Glutamatergic neuron (in vitro differentiated cells): ENCODE results near the gene TNN. TPM values are rescaled to one million over a fixed set of nuclear protein-coding genes. Genes with fewer than 3 reads are reported as not detected.
"Not testable (repeated sequence)": the region's sequence is repeated elsewhere in the genome, so short reads cannot be mapped to it uniquely, and the experiment has no call there.

ENCODE experiments used
- DNase-seq: peaks from one replicate; pipeline ENCODE4 v3.0.0; 2022
- H3K27ac Mint-ChIP-seq: one replicate; pipeline ENCODE4 v1.8.0; 2020; ENCODE audit warnings: mild to moderate bottlenecking, mixed read lengths, inconsistent platforms; ENCODE audit not compliant: unreplicated experiment
- H3K27me3 Mint-ChIP-seq: one replicate; pipeline ENCODE4 v1.8.0; 2020; ENCODE audit warnings: mild to moderate bottlenecking, moderate library complexity, mixed read lengths, inconsistent platforms; ENCODE audit not compliant: unreplicated experiment
- H3K36me3 Mint-ChIP-seq: one replicate; pipeline ENCODE4 v1.8.0; 2020; ENCODE audit warnings: mild to moderate bottlenecking, mixed read lengths, inconsistent platforms; ENCODE audit not compliant: unreplicated experiment
- H3K4me1 Mint-ChIP-seq: one replicate; pipeline ENCODE4 v1.8.0; 2020; ENCODE audit warnings: mild to moderate bottlenecking, low read depth, mixed read lengths, inconsistent platforms; ENCODE audit not compliant: unreplicated experiment
- H3K4me3 Mint-ChIP-seq: one replicate; pipeline ENCODE4 v1.8.0; 2020; ENCODE audit warnings: mild to moderate bottlenecking, mixed read lengths, inconsistent platforms; ENCODE audit not compliant: unreplicated experiment
- H3K9me3 Mint-ChIP-seq: one replicate; pipeline ENCODE4 v1.8.0; 2020; ENCODE audit warnings: mild to moderate bottlenecking, moderate library complexity, mixed read lengths, inconsistent platforms; ENCODE audit not compliant: unreplicated experiment
- CTCF ChIP-seq: fragments of 200-600 bp; sonication (generic); IDR thresholded peaks from one replicate; pipeline ENCODE4 v1.5.0; 2021; ENCODE audit not compliant: partially characterized antibody, unreplicated experiment
- total RNA-seq: library from RNA; stranded (reverse); fragmentation: NEBNext Ultra II Directional; extraction: Animal tissue kit (Norgen Biotek cat#: 25700); gene quantifications from one replicate; pipeline ENCODE4 v1.2.1, GENCODE V29; 2021; ENCODE audit not compliant: unreplicated experiment

The TNN gene
- total RNA-seq, 1 donor from 2014 or later: not detected

- Mint-ChIP-seq H3K4me1 (peaks cover 2% of the 10 kb centered on the region), H3K36me3 (no peaks in the 10 kb centered on the region), H3K4me3 (no peak overlapping the region), H3K9me3 (peaks cover 2% of the 10 kb centered on the region), H3K27ac (no peak overlapping the region), H3K27me3 (no peaks in the 10 kb centered on the region)
- no peak for DNase-seq
- no peak for TF ChIP-seq CTCF
Observed at GRCh38 chr1:175040324-175040879, 27.2 kb upstream of the TNN start.

- H3K36me3 Mint-ChIP-seq: no peaks in the 10 kb centered on the region
- no peak overlapping the region for H3K27ac Mint-ChIP-seq
- no peaks in the 10 kb centered on the region for H3K4me1 Mint-ChIP-seq
- no peak for TF ChIP-seq CTCF
- no peak overlapping the region for H3K4me3 Mint-ChIP-seq
- no peaks in the 10 kb centered on the region for H3K27me3 Mint-ChIP-seq
- H3K9me3 Mint-ChIP-seq: no peaks in the 10 kb centered on the region
- no peak for DNase-seq
Observed at GRCh38 chr1:175042650-175043049, 25.0 kb upstream of the TNN start.

GRCh38 chr1:175043824-175044223 lies 23.8 kb upstream of the TNN start:
- TF ChIP-seq CTCF: no peak
- no peak for DNase-seq
- Mint-ChIP-seq H3K9me3 (no peaks in the 10 kb centered on the region), H3K27ac (no peak overlapping the region), H3K36me3 (no peaks in the 10 kb centered on the region), H3K4me3 (no peak overlapping the region), H3K4me1 (no peaks in the 10 kb centered on the region), H3K27me3 (no peaks in the 10 kb centered on the region)

DNA sequence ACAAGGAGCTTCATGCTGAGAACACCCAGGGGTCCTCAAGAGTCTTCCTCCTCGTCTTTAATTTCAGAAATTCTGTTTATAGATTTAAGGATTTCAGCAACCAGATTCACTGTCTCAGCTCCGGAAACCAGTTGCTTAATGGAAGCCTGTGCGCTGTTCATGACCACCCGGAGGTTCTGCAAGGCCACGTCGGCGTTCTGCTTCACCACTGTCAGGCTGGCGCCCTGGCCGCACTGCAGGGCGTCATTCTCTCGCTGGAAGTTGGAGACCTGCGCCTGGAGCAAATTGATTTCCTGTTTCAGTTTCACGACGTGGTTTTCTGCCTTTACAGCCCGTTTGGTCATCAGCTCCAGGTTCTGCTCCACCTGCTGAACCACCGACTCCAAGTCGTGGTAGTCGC lies 23.0 kb upstream of the TNN start:
- H3K36me3 Mint-ChIP-seq, H3K9me3 Mint-ChIP-seq, H3K27me3 Mint-ChIP-seq, DNase-seq, H3K4me1 Mint-ChIP-seq, H3K4me3 Mint-ChIP-seq, H3K27ac Mint-ChIP-seq: not testable (repeated sequence)

DNA sequence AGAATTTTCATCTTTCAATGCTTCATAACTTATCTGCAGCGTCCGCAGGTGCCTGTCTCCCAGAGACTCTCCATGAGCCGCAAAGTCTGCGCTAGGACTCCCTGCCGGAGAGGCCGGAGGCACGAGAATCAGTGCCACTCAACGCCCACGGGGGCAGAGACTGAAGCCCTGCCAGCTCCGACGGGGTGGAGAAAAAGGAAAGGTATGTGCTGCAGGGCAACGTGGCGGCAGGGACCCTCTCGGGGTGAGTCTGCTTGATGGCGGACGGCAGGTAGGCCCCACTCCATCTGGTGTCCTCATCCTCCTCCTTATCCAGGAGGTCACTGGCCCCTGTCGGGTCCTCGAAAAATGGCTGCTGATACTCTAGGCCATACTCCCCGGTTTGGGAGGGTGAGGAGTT lies 22.5 kb upstream of the TNN start:
- DNase-seq: no peak
- TF ChIP-seq CTCF: no peak
- Mint-ChIP-seq H3K27ac (no peak overlapping the region), H3K4me3 (no peak overlapping the region), H3K4me1 (no peaks in the 10 kb centered on the region), H3K9me3 (no peaks in the 10 kb centered on the region), H3K36me3 (no peaks in the 10 kb centered on the region), H3K27me3 (no peaks in the 10 kb centered on the region)
